ENCODE data around the gene TBC1D5.

TBC1D5 gene

GRCh38 chr3:17307887-17308286 lies 434.5 kb downstream of the TBC1D5 start:
- FAIRE-seq, result no peak
- DNase-seq (ENCODE audit: low spot score), result no peak

- FAIRE-seq, result no peak
- DNase-seq (ENCODE audit: low spot score), result no peak
Measured at GRCh38 chr3:17307482-17307881, 434.9 kb downstream of the TBC1D5 start.

- FAIRE-seq (no peak), DNase-seq (ENCODE audit: low spot score) (no peak)
Measured at GRCh38 chr3:17304969-17305368, 437.5 kb downstream of the TBC1D5 start.

- FAIRE-seq (no peak), DNase-seq (ENCODE audit: low spot score) (no peak)
Measured at GRCh38 chr3:17302774-17303173, 439.7 kb downstream of the TBC1D5 start.

GRCh38 chr3:17302170-17302569 lies 440.3 kb downstream of the TBC1D5 start:
- DNase-seq (ENCODE audit: low spot score) (no peak), FAIRE-seq (no peak)

- no peak for DNase-seq (ENCODE audit: low spot score)
- FAIRE-seq, result no peak
Measured at GRCh38 chr3:17301271-17301670, 441.2 kb downstream of the TBC1D5 start.

GRCh38 chr3:17300441-17300840 lies 442.0 kb downstream of the TBC1D5 start:
- no peak for DNase-seq (ENCODE audit: low spot score)

GRCh38 chr3:17298038-17298437 lies 444.4 kb downstream of the TBC1D5 start:
- FAIRE-seq (no peak), DNase-seq (ENCODE audit: low spot score) (no peak)

More at GRCh38 chr3:17300441-17300840, 442.0 kb downstream of the TBC1D5 start:
- no peak for FAIRE-seq

GRCh38 chr3:17292556-17292955 lies 449.9 kb downstream of the TBC1D5 start:
- FAIRE-seq (no peak), DNase-seq (ENCODE audit: low spot score) (no peak)

GRCh38 chr3:17290894-17291293 lies 451.5 kb downstream of the TBC1D5 start:
- FAIRE-seq, result no peak
- DNase-seq (ENCODE audit: low spot score), result no peak

- DNase-seq (ENCODE audit: low spot score), result no peak
Measured at GRCh38 chr3:17288839-17289399, 453.5 kb downstream of the TBC1D5 start.

GRCh38 chr3:17287006-17287689 lies 455.3 kb downstream of the TBC1D5 start:
- FAIRE-seq (no peak), DNase-seq (ENCODE audit: low spot score) (no peak)

More at GRCh38 chr3:17288839-17289399, 453.5 kb downstream of the TBC1D5 start:
- FAIRE-seq, result no peak

GRCh38 chr3:17278006-17278405 lies 464.4 kb downstream of the TBC1D5 start:
- FAIRE-seq, result no peak
- DNase-seq (ENCODE audit: low spot score), result no peak

- DNase-seq (ENCODE audit: low spot score) (no peak), FAIRE-seq (no peak)
Measured at GRCh38 chr3:17266846-17267245, 475.6 kb downstream of the TBC1D5 start.

GRCh38 chr3:17261627-17262369 lies 480.6 kb downstream of the TBC1D5 start:
- FAIRE-seq, result no peak
- DNase-seq (ENCODE audit: low spot score), result no peak

- FAIRE-seq (no peak), DNase-seq (ENCODE audit: low spot score) (no peak)
Measured at GRCh38 chr3:17260257-17260656, 482.2 kb downstream of the TBC1D5 start.

- FAIRE-seq (no peak), DNase-seq (ENCODE audit: low spot score) (no peak)
Measured at GRCh38 chr3:17259685-17260084, 482.7 kb downstream of the TBC1D5 start.

GRCh38 chr3:17258823-17259436 lies 483.5 kb downstream of the TBC1D5 start:
- FAIRE-seq, result no peak
- peak; percentile 32 for DNase-seq (ENCODE audit: low spot score)

GRCh38 chr3:17257269-17257668 lies 485.2 kb downstream of the TBC1D5 start:
- DNase-seq (ENCODE audit: low spot score) (no peak), FAIRE-seq (no peak)

GRCh38 chr3:17243621-17244020 lies 498.8 kb downstream of the TBC1D5 start:
- DNase-seq (ENCODE audit: low spot score), result no peak
- no peak for FAIRE-seq

- DNase-seq (ENCODE audit: low spot score) (no peak), FAIRE-seq (no peak)
Measured at GRCh38 chr3:17239417-17239816, 503.0 kb downstream of the TBC1D5 start.

GRCh38 chr3:17238023-17238422 lies 504.4 kb downstream of the TBC1D5 start:
- FAIRE-seq, result no peak
- DNase-seq (ENCODE audit: low spot score), result no peak
